ENCODE measurements around the gene ITGA7.

ITGA7 gene

GRCh38 chr12:55704824-55705718 lies 2.6 kb downstream of the ITGA7 start:
- DNase-seq (ENCODE audit: extremely low read depth, low read depth): no peak
- no peak for TF ChIP-seq CTCF (IDR thresholded peaks at IDR 0.05; ENCODE audit: low read depth, low read length, missing control alignments)
- H3K4me3 ChIP-seq (replicated peaks; ENCODE audit: low read depth, low read length): no peak overlapping the region

- no peak overlapping the region for H3K4me3 ChIP-seq (replicated peaks; ENCODE audit: low read depth, low read length)
- TF ChIP-seq CTCF (IDR thresholded peaks at IDR 0.05; ENCODE audit: low read depth, low read length, missing control alignments): no peak
- DNase-seq (ENCODE audit: extremely low read depth, low read depth): no peak
Observed at GRCh38 chr12:55703901-55704761, 3.6 kb downstream of the ITGA7 start.

GRCh38 chr12:55703288-55703687 lies 4.4 kb downstream of the ITGA7 start:
- no peak for TF ChIP-seq CTCF (IDR thresholded peaks at IDR 0.05; ENCODE audit: low read depth, low read length, missing control alignments)
- H3K4me3 ChIP-seq (replicated peaks; ENCODE audit: low read depth, low read length): no peak overlapping the region
- no peak for DNase-seq (ENCODE audit: extremely low read depth, low read depth)

- TF ChIP-seq CTCF (IDR thresholded peaks at IDR 0.05; ENCODE audit: low read depth, low read length, missing control alignments): no peak
Observed at GRCh38 chr12:55702861-55703260, 4.8 kb downstream of the ITGA7 start.

GRCh38 chr12:55700255-55701018 lies 7.3 kb downstream of the ITGA7 start:
- no peak overlapping the region for H3K4me3 ChIP-seq (replicated peaks; ENCODE audit: low read depth, low read length)
- no peak for TF ChIP-seq CTCF (IDR thresholded peaks at IDR 0.05; ENCODE audit: low read depth, low read length, missing control alignments)
- no peak for DNase-seq (ENCODE audit: extremely low read depth, low read depth)

More at GRCh38 chr12:55702861-55703260, 4.8 kb downstream of the ITGA7 start:
- H3K4me3 ChIP-seq (replicated peaks; ENCODE audit: low read depth, low read length): no peak overlapping the region
- DNase-seq (ENCODE audit: extremely low read depth, low read depth): no peak

- DNase-seq (ENCODE audit: extremely low read depth, low read depth): no peak
- TF ChIP-seq CTCF (IDR thresholded peaks at IDR 0.05; ENCODE audit: low read depth, low read length, missing control alignments): no peak
- H3K4me3 ChIP-seq (replicated peaks; ENCODE audit: low read depth, low read length): no peak overlapping the region
Observed at GRCh38 chr12:55699471-55700055, 8.1 kb downstream of the ITGA7 start.
